Lower leg skin (tissue), 4 donors: Measurements from ENCODE around the gene PKD1. TPM values are rescaled to one million over a fixed set of nuclear protein-coding genes. Genes with fewer than 3 reads are reported as not detected.

Experiments used
- DNase-seq, 2 donors: peaks; one replicate each; pipeline ENCODE4 v3.0.0-alpha.2; 2019; ENCODE audit warnings: low spot score in 2 of 2
- H3K4me3 ChIP-seq: fragments of 200-600 bp; sonication (generic); 2 replicates; pipeline ENCODE4 v1.5.1; 2017; ENCODE audit warnings: mild to moderate bottlenecking, low read depth; ENCODE audit not compliant: poor library complexity, severe bottlenecking
- POLR2A ChIP-seq, 2 donors: fragments of 450-650 bp; IDR thresholded peaks; one replicate each; pipeline ENCODE4 v1.6.1; 2016 to 2017; ENCODE audit warnings: antibody characterized with exemption in 2 of 2, mild to moderate bottlenecking in 1 of 2, moderate library complexity in 1 of 2
- WGBS, 2 donors: methylation state at CpG; one replicate each; pipeline ENCODE4 v1.1.5; 2018; 5-methylcytosine and 5-hydroxymethylcytosine counted together
- intact Hi-C: fragments of 100-400 bp; cut with DNase I; formaldehyde crosslinking; loops from one replicate; pipeline ENCODE4 v1.15.0; 2023; ENCODE audit warnings: low total_unique reads
- total RNA-seq, 4 donors: library from RNA; depleted of rRNA; stranded (reverse); fragments of >200 nt; gene quantifications; one replicate each; pipeline ENCODE4 v1.1.0, GENCODE V29; 2016
- TF ChIP-seq, protein P1 (sequence below), 3 donors: fragments of 450-650 bp; IDR thresholded peaks; one replicate each; pipeline ENCODE4 v1.5.1; 2016; ENCODE audit warnings: antibody characterized with exemption in 3 of 3, mild to moderate bottlenecking in 3 of 3, moderate library complexity in 2 of 3

The PKD1 gene
- total RNA-seq, 4 donors from 2014 or later = 125 to 266 (median 192) TPM

DNA sequence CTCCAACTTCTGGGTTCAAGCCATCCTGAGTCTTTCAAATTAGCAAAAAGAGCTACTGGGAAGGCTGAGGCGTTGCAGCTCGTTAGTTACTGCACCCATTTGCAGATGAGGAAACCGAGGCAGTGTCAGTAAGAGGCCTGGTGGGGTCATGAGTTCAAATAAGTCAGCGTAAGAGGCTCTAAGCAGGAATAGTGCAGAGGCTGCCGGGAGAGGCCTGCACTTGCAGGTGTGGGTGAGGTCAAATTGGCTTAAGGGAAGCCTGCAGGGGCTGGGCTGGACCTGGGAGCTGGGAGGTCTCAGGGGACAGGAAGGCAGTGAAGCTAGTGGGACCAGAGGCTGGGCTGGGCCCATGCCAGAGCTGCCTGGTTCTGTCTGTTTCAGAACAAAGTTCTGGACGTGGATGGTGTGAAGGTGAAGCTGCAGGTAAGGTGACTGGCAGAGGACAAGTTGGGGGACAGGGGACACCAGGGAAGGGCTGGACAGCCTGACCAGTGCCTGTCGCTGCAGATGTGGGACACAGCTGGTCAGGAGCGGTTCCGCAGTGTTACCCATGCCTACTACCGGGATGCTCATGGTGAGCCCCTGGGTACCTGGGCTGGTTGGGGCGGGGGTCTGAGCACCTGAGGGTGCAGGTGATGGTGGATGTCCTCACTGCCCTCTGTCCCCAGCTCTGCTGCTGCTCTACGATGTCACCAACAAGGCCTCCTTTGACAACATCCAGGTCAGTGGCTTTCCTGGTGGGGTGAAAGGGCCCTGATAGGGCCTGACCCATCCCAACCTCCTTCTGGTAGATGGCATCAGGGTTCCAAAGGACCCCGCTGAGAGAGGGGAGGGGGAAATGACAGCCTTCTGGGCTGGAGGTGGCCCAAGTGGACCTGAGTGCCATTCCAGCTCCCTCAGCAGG is 15.7 kb upstream of the PKD1 start:
- intact Hi-C loops = no loop called here
- TF ChIP-seq POLR2A (IDR thresholded peaks at IDR 0.05) = no peak
- TF ChIP-seq, protein P1, sequence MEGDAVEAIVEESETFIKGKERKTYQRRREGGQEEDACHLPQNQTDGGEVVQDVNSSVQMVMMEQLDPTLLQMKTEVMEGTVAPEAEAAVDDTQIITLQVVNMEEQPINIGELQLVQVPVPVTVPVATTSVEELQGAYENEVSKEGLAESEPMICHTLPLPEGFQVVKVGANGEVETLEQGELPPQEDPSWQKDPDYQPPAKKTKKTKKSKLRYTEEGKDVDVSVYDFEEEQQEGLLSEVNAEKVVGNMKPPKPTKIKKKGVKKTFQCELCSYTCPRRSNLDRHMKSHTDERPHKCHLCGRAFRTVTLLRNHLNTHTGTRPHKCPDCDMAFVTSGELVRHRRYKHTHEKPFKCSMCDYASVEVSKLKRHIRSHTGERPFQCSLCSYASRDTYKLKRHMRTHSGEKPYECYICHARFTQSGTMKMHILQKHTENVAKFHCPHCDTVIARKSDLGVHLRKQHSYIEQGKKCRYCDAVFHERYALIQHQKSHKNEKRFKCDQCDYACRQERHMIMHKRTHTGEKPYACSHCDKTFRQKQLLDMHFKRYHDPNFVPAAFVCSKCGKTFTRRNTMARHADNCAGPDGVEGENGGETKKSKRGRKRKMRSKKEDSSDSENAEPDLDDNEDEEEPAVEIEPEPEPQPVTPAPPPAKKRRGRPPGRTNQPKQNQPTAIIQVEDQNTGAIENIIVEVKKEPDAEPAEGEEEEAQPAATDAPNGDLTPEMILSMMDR (IDR thresholded peaks at IDR 0.05) = no peak
- DNase-seq = no peak
- 58 to 60% methylated on average over 9 to 13 of the region's 13 CpGs for WGBS, 2 donors
- no peak overlapping the region for H3K4me3 ChIP-seq

GRCh38 chr16:2150418-2151187 is 14.9 kb upstream of the PKD1 start:
- 19 to 43% methylated on average over 18 of the region's 18 CpGs for WGBS, 2 donors
- no peak for DNase-seq
- TF ChIP-seq POLR2A (IDR thresholded peaks at IDR 0.05) = no peak
- TF ChIP-seq, protein P1 (IDR thresholded peaks at IDR 0.05) = no peak
- intact Hi-C loops = no loop called here
- no peak overlapping the region for H3K4me3 ChIP-seq

DNA sequence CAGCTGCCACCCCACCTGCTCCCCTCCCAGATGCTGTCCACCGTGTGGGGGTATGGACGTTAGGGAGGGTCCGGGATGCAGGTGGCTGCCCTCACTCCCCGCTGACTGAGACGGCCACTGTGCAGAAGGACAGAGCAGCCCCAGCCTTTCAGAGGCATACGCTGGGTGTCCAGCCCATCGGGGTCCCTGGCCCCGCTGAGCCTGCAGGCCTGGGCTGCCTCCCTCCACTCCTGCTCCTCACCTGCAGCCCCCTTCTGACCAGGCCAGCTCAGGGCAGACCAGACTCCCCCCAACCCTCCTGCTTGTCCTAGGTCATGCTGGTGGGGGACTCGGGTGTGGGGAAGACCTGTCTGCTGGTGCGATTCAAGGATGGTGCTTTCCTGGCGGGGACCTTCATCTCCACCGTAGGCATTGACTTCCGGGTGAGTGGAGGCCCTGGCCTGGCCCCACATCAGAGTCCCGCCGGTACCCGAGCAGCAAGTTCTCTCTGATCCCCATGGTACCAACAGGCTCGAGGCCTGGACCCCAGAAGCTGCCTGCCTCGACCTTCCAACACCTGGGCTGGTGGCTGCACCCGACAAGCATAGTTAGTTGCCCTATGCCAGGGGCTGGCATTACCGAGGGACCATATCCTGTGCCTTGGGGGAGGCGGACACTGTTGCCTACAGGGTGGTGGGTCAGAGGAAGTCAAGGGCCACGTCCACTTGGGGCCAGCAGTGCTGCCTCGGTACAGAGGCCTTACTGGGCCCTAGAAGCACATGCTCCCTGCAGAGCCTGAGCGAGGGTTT is 14.1 kb upstream of the PKD1 start:
- WGBS, 2 donors = 52 to 54% methylated on average over 21 to 23 of the region's 24 CpGs
- intact Hi-C loops = no loop called here
- TF ChIP-seq, protein P1 (IDR thresholded peaks at IDR 0.05) = no peak
- no peak for TF ChIP-seq POLR2A (IDR thresholded peaks at IDR 0.05)
- H3K4me3 ChIP-seq = no peak overlapping the region
- DNase-seq = no peak

DNA sequence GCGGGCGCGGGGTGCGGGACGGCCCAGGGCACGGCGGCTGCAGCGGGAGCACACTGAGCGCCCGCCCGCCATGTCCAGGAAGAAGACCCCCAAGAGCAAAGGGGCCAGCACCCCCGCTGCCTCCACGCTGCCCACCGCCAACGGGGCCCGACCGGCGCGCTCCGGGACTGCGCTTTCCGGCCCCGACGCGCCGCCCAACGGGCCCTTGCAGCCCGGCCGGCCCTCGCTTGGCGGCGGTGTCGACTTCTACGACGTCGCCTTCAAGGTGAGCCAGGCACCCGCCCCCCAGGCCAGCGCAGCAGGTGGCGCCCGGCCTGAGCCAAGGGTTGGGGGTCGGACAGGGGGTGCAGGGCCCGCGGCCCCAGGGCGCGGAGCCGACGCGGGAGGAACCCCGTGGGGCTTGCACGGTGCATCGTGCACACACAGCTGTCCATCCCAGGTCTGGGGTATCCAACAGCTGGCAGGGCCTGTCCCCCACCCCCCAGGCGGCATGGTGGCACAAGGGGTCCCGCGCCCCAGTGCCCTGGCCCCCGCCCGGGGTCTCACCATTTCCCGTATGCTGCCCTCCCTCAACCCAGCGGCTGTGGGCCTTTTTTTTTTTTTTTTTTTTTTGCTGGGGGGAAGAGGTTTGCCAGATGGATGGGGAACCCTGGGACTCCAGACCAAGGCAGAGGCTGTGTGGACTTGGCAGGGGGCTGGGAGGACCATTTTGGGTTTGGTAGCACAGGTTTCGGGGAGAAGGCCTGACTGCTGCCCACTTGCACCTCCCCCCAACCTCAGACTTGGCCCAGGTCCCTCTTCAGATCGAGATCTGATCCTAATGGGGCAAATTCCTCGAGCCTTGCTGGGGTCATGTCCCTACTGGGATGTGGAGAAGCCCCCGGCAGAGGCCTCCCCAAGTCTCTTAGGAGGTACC is 13.3 kb upstream of the PKD1 start:
- intact Hi-C loops = no loop called here
- no peak for DNase-seq
- no peak for TF ChIP-seq POLR2A (IDR thresholded peaks at IDR 0.05)
- TF ChIP-seq, protein P1 (IDR thresholded peaks at IDR 0.05) = no peak
- no peak overlapping the region for H3K4me3 ChIP-seq
- WGBS, 2 donors = 3 to 5% methylated on average over 38 to 39 of the region's 62 CpGs
